ENCODE data around the gene CCDC81. TPM values are rescaled to one million over a fixed set of nuclear protein-coding genes. Genes with fewer than 3 reads are reported as not detected.

Gene CCDC81
- total RNA-seq, 1 experiment from 2014 or later = 0.49 TPM

GRCh38 chr11:86369668-86370067 lies 5.0 kb upstream of the CCDC81 start:
- Histone ChIP-seq H3K4me1 (ENCODE audit: control insufficient read depth, insufficient read depth, low read length) (no peaks in the 10 kb centered on the region), H3K9me3 (ENCODE audit: control insufficient read depth, insufficient read depth, low read depth, low read length) (no peaks in the 10 kb centered on the region), H3K27ac (ENCODE audit: low read length) (no peak overlapping the region), H3K4me3 (ENCODE audit: low read depth in 2 of 2, low read length in 2 of 2) (no peak overlapping the region), H3K36me3 (ENCODE audit: control insufficient read depth, insufficient read depth, low read length) (no peaks in the 10 kb centered on the region), H3K27me3 (ENCODE audit: control insufficient read depth, insufficient read depth, low read length) (no peaks in the 10 kb centered on the region)
- ATAC-seq (no peak), DNase-seq (ENCODE audit: low read depth, low spot score) (no peak)
- TF ChIP-seq POLR2AphosphoS5 (IDR thresholded peaks at IDR 0.05; ENCODE audit: low read depth, low read length) (no peak), SIN3A (IDR thresholded peaks at IDR 0.05; ENCODE audit: borderline replicate concordance, insufficient read depth, low read depth, low read length) (no peak)
- POLR2A ChIA-PET = no interaction called here
- intact Hi-C loops (cut with micrococcal nuclease; ENCODE audit: unreplicated experiment) = loop anchor here (10.0 kb wide), 2 partner anchors 245 to 545 kb away; no protein-coding TSS in a partner anchor
- in situ Hi-C loops (cut with HindIII; ENCODE audit: low pct_unique_long_range_greater_than_20kb, low sequenced_read_pairs) = no loop called here
- CTCF ChIA-PET = interaction anchor here (1.2 kb wide), 1 partner anchor 9 kb away, joined by 5 read pairs; no protein-coding TSS in a partner anchor
- BruUV-seq (replicated peaks) = no TSS peak

GRCh38 chr11:86370171-86370570 lies 4.5 kb upstream of the CCDC81 start:
- Histone ChIP-seq H3K27me3 (ENCODE audit: control insufficient read depth, insufficient read depth, low read length) (no peaks in the 10 kb centered on the region), H3K27ac (ENCODE audit: low read length) (no peak overlapping the region), H3K4me3 (ENCODE audit: low read depth in 2 of 2, low read length in 2 of 2) (no peak overlapping the region), H3K4me1 (ENCODE audit: control insufficient read depth, insufficient read depth, low read length) (no peaks in the 10 kb centered on the region), H3K36me3 (ENCODE audit: control insufficient read depth, insufficient read depth, low read length) (no peaks in the 10 kb centered on the region), H3K9me3 (ENCODE audit: control insufficient read depth, insufficient read depth, low read depth, low read length) (no peaks in the 10 kb centered on the region)
- CTCF ChIA-PET = no interaction called here
- TF ChIP-seq POLR2AphosphoS5 (IDR thresholded peaks at IDR 0.05; ENCODE audit: low read depth, low read length) = no peak
- TF ChIP-seq SIN3A (IDR thresholded peaks at IDR 0.05; ENCODE audit: borderline replicate concordance, insufficient read depth, low read depth, low read length) = no peak
- no peak for TF ChIP-seq TCF7L2 (IDR thresholded peaks at IDR 0.05; ENCODE audit: low read depth, low read length)
- no peak for TF ChIP-seq CTCF (IDR thresholded peaks at IDR 0.05)
- POLR2A ChIA-PET = no interaction called here
- in situ Hi-C loops (cut with HindIII; ENCODE audit: low pct_unique_long_range_greater_than_20kb, low sequenced_read_pairs) (no loop called here), intact Hi-C loops (cut with micrococcal nuclease; ENCODE audit: unreplicated experiment) (loop anchor here (10.0 kb wide), 1 partner anchor 545 kb away; no protein-coding TSS in a partner anchor)
- no peak for DNase-seq (ENCODE audit: low read depth, low spot score)
- BruUV-seq (replicated peaks) = no TSS peak
- no peak for ATAC-seq

GRCh38 chr11:86370922-86371594 lies 3.6 kb upstream of the CCDC81 start:
- intact Hi-C loops (cut with micrococcal nuclease; ENCODE audit: unreplicated experiment) (loop anchor here (10.0 kb wide), 1 partner anchor 544 kb away; no protein-coding TSS in a partner anchor), in situ Hi-C loops (cut with HindIII; ENCODE audit: low pct_unique_long_range_greater_than_20kb, low sequenced_read_pairs) (no loop called here)
- CTCF ChIA-PET = interaction anchor here (0.6 kb wide), 1 partner anchor 847 kb away, joined by 3 read pairs; no protein-coding TSS in a partner anchor
- ATAC-seq = no peak
- H3K27ac ChIP-seq (ENCODE audit: low read length) = no peak overlapping the region
- no peaks in the 10 kb centered on the region for H3K4me1 ChIP-seq (ENCODE audit: control insufficient read depth, insufficient read depth, low read length)
- H3K36me3 ChIP-seq (ENCODE audit: control insufficient read depth, insufficient read depth, low read length) = no peaks in the 10 kb centered on the region
- H3K9me3 ChIP-seq (ENCODE audit: control insufficient read depth, insufficient read depth, low read depth, low read length) = no peaks in the 10 kb centered on the region
- no peaks in the 10 kb centered on the region for H3K27me3 ChIP-seq (ENCODE audit: control insufficient read depth, insufficient read depth, low read length)
- no peak for DNase-seq (ENCODE audit: low read depth, low spot score)
- TF ChIP-seq POLR2AphosphoS5 (IDR thresholded peaks at IDR 0.05; ENCODE audit: low read depth, low read length) = no peak
- no peak for TF ChIP-seq SIN3A (IDR thresholded peaks at IDR 0.05; ENCODE audit: borderline replicate concordance, insufficient read depth, low read depth, low read length)
- no peak for TF ChIP-seq CTCF (IDR thresholded peaks at IDR 0.05)
- no peak for TF ChIP-seq TCF7L2 (IDR thresholded peaks at IDR 0.05; ENCODE audit: low read depth, low read length)
- no peak for TF ChIP-seq REST (IDR thresholded peaks at IDR 0.05; ENCODE audit: insufficient read depth in 1 of 2, low read depth in 2 of 2, low read length in 1 of 2)
- BruUV-seq (replicated peaks) = no TSS peak
- POLR2A ChIA-PET = no interaction called here
- H3K4me3 ChIP-seq (ENCODE audit: low read depth in 2 of 2, low read length in 2 of 2) = no peak overlapping the region
